Left forelimb (tissue), 1 donor: Measurements from ENCODE around the gene GLRB.
A peak's percentile ranks its signal among the peaks of the same experiment; 100 is the strongest.
"Not testable (repeated sequence)": the region's sequence is repeated elsewhere in the genome, so short reads cannot be mapped to it uniquely, and the experiment has no call there.

ENCODE experiments used
- DNase-seq: peaks from one replicate; pipeline ENCODE4 v3.0.0-alpha.2; 2018; ENCODE audit warnings: low spot score

Gene GLRB

GRCh38 chr4:157075811-157076577, at the start of gene GLRB:
GLRB (plus strand) TSS chr4:157076150; CDS start chr4:157078025, 1,875 bp downstream.
- peak; percentile 74 for DNase-seq

- DNase-seq: no peak
Measured at GRCh38 chr4:157035471-157035870, 40.5 kb upstream of the GLRB start.

- DNase-seq: no peak
Measured at GRCh38 chr4:157040405-157040804, 35.5 kb upstream of the GLRB start.

- no peak for DNase-seq
Measured at GRCh38 chr4:157043131-157043530, 32.8 kb upstream of the GLRB start.

GRCh38 chr4:157045507-157046127, 30.3 kb upstream of the GLRB start:
- no peak for DNase-seq

- no peak for DNase-seq
Measured at GRCh38 chr4:157048248-157048647, 27.7 kb upstream of the GLRB start.

- no peak for DNase-seq
Measured at GRCh38 chr4:157050561-157050960, 25.4 kb upstream of the GLRB start.

- no peak for DNase-seq
Measured at GRCh38 chr4:157052429-157053040, 23.4 kb upstream of the GLRB start.

GRCh38 chr4:157057218-157057617, 18.7 kb upstream of the GLRB start:
- DNase-seq: no peak

GRCh38 chr4:157058899-157059298, 17.1 kb upstream of the GLRB start:
- DNase-seq: not testable (repeated sequence)

GRCh38 chr4:157072002-157072401, 3.9 kb upstream of the GLRB start:
- no peak for DNase-seq

- no peak for DNase-seq
Measured at GRCh38 chr4:157075401-157075800, 549 bp upstream of the GLRB start.

GRCh38 chr4:157076578-157076947, 613 bp downstream of the GLRB start:
- no peak for DNase-seq

- no peak for DNase-seq
Measured at GRCh38 chr4:157079441-157079840, 3.5 kb downstream of the GLRB start.

- DNase-seq: no peak
Measured at GRCh38 chr4:157080605-157081004, 4.7 kb downstream of the GLRB start.

GRCh38 chr4:157095716-157096115, 19.8 kb downstream of the GLRB start:
- no peak for DNase-seq

GRCh38 chr4:157096439-157096838, 20.5 kb downstream of the GLRB start:
- no peak for DNase-seq

- DNase-seq: no peak
Measured at GRCh38 chr4:157099506-157099905, 23.6 kb downstream of the GLRB start.

GRCh38 chr4:157104541-157104940, 28.6 kb downstream of the GLRB start:
- no peak for DNase-seq

GRCh38 chr4:157114671-157115070, 38.7 kb downstream of the GLRB start:
- DNase-seq: no peak

- DNase-seq: no peak
Measured at GRCh38 chr4:157115613-157116335, 39.8 kb downstream of the GLRB start.

- DNase-seq: no peak
Measured at GRCh38 chr4:157121401-157121800, 45.5 kb downstream of the GLRB start.

GRCh38 chr4:157127571-157127970, 51.6 kb downstream of the GLRB start:
- no peak for DNase-seq
